ENCODE data around the gene KRTAP4-9. TPM values are rescaled to one million over a fixed set of nuclear protein-coding genes. Genes with fewer than 3 reads are reported as not detected.
"Not testable (repeated sequence)": the region's sequence is repeated elsewhere in the genome, so short reads cannot be mapped to it uniquely, and the experiment has no call there.

Gene KRTAP4-9
- total and polyA plus RNA-seq, 2 donors from 2014 or later, result not detected

DNA sequence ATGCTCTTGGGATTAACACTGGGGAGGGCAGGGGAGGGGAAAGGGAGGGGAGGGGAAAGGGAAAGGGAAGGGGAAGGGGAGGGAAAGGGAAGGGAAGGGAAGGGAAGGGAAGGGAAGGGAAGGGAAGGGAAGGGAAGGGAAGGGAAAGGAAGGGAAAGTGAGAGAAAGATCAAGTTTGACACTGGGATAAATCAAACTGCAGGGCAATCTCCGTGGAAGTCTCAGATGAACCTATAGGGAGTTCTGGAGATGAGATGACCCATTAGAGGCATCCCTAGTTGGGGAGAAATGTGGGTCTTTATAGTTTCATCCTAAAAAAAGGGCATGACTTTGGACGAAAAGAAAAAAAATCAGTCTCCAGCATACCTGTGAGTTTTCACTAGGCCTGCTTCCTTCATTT is 16.6 kb downstream of the KRTAP4-9 start:
- no peaks in the 10 kb centered on the region for H3K27me3 ChIP-seq (ENCODE audit: control insufficient read depth, insufficient read depth, low read length)
- DNase-seq (no peak), FAIRE-seq (no peak)
- no peaks in the 10 kb centered on the region for H3K4me1 ChIP-seq (ENCODE audit: control insufficient read depth in 2 of 3, insufficient read depth in 2 of 3, low read depth in 1 of 3, low read length in 3 of 3)
- H3K9ac ChIP-seq (ENCODE audit: low read length in 3 of 3), result no peak overlapping the region
- H3K36me3 ChIP-seq (ENCODE audit: control insufficient read depth in 2 of 3, insufficient read depth in 3 of 3, low read length in 3 of 3), result no peaks in the 10 kb centered on the region
- intact Hi-C loops (cut with DNase I), result no loop called here
- H3K9me3 ChIP-seq (ENCODE audit: control insufficient read depth in 2 of 3, insufficient read depth in 1 of 3, low read length in 3 of 3), result no peaks in the 10 kb centered on the region
- TF ChIP-seq, protein P1, sequence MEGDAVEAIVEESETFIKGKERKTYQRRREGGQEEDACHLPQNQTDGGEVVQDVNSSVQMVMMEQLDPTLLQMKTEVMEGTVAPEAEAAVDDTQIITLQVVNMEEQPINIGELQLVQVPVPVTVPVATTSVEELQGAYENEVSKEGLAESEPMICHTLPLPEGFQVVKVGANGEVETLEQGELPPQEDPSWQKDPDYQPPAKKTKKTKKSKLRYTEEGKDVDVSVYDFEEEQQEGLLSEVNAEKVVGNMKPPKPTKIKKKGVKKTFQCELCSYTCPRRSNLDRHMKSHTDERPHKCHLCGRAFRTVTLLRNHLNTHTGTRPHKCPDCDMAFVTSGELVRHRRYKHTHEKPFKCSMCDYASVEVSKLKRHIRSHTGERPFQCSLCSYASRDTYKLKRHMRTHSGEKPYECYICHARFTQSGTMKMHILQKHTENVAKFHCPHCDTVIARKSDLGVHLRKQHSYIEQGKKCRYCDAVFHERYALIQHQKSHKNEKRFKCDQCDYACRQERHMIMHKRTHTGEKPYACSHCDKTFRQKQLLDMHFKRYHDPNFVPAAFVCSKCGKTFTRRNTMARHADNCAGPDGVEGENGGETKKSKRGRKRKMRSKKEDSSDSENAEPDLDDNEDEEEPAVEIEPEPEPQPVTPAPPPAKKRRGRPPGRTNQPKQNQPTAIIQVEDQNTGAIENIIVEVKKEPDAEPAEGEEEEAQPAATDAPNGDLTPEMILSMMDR (IDR thresholded peaks at IDR 0.05; ENCODE audit: borderline replicate concordance, extremely low read depth, insufficient read depth), result no peak
- H3K4me3 ChIP-seq (ENCODE audit: low read length in 3 of 3), result no peak overlapping the region
- no peak overlapping the region for H3K27ac ChIP-seq (ENCODE audit: low read depth in 2 of 2, low read length in 2 of 2)

DNA sequence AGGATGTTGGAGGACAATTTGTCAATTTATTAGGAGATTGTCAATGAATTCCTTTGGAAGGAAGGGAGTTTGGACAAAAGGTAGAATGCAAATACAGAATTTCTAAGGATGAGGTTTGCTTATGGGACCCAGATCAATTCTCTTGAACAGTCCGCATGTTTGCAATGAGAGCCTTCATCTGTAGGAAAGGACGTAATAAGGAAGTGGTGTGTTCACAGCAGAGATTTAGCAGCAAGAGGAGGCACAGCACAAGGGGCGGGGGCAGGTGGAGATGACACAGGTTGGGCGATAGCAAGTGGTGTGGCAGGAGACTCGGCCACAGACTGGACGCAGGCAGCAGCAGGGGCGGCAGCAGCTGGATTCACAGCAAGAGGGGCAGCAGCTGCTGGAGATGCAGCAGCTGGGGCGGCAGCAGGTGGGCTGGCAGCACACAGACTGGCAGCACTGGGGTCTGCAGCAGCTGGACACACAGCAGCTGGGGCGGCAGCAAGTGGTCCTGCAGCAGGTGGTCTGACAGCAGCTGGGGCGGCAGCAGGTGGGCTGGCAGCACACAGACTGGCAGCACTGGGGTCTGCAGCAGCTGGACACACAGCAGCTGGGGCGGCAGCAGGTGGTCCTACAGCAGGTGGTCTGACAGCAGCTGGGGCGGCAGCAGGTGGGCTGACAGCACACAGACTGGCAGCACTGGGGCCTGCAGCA is 18.3 kb downstream of the KRTAP4-9 start:
- H3K27ac ChIP-seq (ENCODE audit: low read depth in 2 of 2, low read length in 2 of 2); FAIRE-seq; H3K9ac ChIP-seq (ENCODE audit: low read length in 3 of 3); intact Hi-C loops (cut with DNase I); H3K27me3 ChIP-seq (ENCODE audit: control insufficient read depth, insufficient read depth, low read length); H3K4me1 ChIP-seq (ENCODE audit: control insufficient read depth in 2 of 3, insufficient read depth in 2 of 3, low read depth in 1 of 3, low read length in 3 of 3); H3K36me3 ChIP-seq (ENCODE audit: control insufficient read depth in 2 of 3, insufficient read depth in 3 of 3, low read length in 3 of 3); H3K9me3 ChIP-seq (ENCODE audit: control insufficient read depth in 2 of 3, insufficient read depth in 1 of 3, low read length in 3 of 3); H3K4me3 ChIP-seq (ENCODE audit: low read length in 3 of 3); DNase-seq: not testable (repeated sequence)

DNA sequence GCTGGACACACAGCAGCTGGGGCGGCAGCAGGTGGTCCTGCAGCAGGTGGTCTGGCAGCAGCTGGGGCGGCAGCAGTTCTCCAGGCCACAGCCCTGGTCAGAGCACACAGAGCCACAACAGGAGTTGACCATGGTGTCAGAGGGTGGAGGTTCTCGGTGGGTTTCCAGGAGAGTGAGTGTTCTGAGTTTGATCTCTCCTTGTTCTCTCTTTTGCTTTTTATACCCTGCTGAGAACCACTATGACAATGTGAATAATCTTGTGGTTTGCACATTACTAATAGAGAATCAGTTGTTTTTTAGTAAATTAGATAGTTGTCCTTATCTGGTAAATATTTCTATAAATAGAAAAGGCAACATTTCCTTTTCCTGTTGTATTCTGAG is 18.8 kb downstream of the KRTAP4-9 start, which contains the start of gene KRTAP4-12:
KRTAP4-12 (minus strand) TSS at position 192 of the 381 bp plus-strand sequence; CDS start at position 132, 60 bp downstream.
- intact Hi-C loops (cut with DNase I); H3K36me3 ChIP-seq (ENCODE audit: control insufficient read depth in 2 of 3, insufficient read depth in 3 of 3, low read length in 3 of 3); DNase-seq; H3K27me3 ChIP-seq (ENCODE audit: control insufficient read depth, insufficient read depth, low read length); H3K4me3 ChIP-seq (ENCODE audit: low read length in 3 of 3); FAIRE-seq; H3K27ac ChIP-seq (ENCODE audit: low read depth in 2 of 2, low read length in 2 of 2); H3K9ac ChIP-seq (ENCODE audit: low read length in 3 of 3); H3K9me3 ChIP-seq (ENCODE audit: control insufficient read depth in 2 of 3, insufficient read depth in 1 of 3, low read length in 3 of 3); H3K4me1 ChIP-seq (ENCODE audit: control insufficient read depth in 2 of 3, insufficient read depth in 2 of 3, low read depth in 1 of 3, low read length in 3 of 3): not testable (repeated sequence)

DNA sequence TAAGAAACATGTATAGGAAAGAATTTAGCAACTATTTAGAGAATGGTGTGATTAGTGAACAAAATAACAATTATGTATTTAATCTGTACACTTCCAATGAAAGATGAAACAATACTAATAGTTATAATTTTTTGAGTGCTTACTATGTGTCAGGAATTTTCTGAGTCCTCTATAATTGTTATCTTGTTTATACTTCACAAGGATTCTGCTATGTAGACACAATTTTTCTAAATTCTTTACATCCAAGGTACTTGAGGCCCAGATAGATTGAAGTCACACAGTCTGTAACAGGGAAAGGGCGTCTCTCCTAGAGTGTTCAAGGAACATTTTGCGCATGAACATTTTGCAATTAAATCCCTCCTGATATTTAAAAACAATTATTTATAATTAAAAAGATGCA is 19.9 kb downstream of the KRTAP4-9 start:
- FAIRE-seq (no peak), DNase-seq (no peak)
- peaks cover 0 to 2% (median 0%) of the 10 kb centered on the region in 3 donors for H3K9me3 ChIP-seq (ENCODE audit: control insufficient read depth in 2 of 3, insufficient read depth in 1 of 3, low read length in 3 of 3)
- intact Hi-C loops (cut with DNase I), result no loop called here
- H3K9ac ChIP-seq (ENCODE audit: low read length in 3 of 3), result no peak overlapping the region
- no peaks in the 10 kb centered on the region for H3K27me3 ChIP-seq (ENCODE audit: control insufficient read depth, insufficient read depth, low read length)
- H3K27ac ChIP-seq (ENCODE audit: low read depth in 2 of 2, low read length in 2 of 2), result no peak overlapping the region
- H3K36me3 ChIP-seq (ENCODE audit: control insufficient read depth in 2 of 3, insufficient read depth in 3 of 3, low read length in 3 of 3), result no peaks in the 10 kb centered on the region
- no peak overlapping the region for H3K4me3 ChIP-seq (ENCODE audit: low read length in 3 of 3)
- no peaks in the 10 kb centered on the region for H3K4me1 ChIP-seq (ENCODE audit: control insufficient read depth in 2 of 3, insufficient read depth in 2 of 3, low read depth in 1 of 3, low read length in 3 of 3)
- TF ChIP-seq, protein P1 (IDR thresholded peaks at IDR 0.05; ENCODE audit: borderline replicate concordance, extremely low read depth, insufficient read depth), result no peak

Data from kidney (tissue), 14 donors.